Left hindlimb (tissue), 1 donor: ENCODE results near the gene NAT9.

Experiments
- DNase-seq: peaks from one replicate; pipeline ENCODE4 v3.0.0-alpha.2; 2018

NAT9 gene

DNA sequence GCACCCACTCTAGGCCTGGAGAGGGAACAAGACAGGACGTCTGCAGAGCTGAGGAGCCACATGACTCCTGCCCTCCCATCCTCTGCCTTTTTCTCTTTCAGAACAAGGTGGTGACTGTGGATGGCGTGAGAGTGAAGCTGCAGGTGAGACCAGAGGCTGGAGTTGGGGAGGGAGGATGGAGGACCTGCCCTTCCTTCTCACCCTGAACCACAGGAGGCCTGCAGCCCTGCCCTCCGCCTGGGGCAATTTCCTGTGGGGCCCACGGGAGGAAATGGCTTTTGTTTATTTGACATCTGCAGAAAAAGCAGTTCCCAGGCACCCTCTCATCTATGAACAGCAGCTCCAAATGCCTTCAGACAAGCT lies 34.0 kb downstream of the NAT9 start:
- DNase-seq, result no peak

DNA sequence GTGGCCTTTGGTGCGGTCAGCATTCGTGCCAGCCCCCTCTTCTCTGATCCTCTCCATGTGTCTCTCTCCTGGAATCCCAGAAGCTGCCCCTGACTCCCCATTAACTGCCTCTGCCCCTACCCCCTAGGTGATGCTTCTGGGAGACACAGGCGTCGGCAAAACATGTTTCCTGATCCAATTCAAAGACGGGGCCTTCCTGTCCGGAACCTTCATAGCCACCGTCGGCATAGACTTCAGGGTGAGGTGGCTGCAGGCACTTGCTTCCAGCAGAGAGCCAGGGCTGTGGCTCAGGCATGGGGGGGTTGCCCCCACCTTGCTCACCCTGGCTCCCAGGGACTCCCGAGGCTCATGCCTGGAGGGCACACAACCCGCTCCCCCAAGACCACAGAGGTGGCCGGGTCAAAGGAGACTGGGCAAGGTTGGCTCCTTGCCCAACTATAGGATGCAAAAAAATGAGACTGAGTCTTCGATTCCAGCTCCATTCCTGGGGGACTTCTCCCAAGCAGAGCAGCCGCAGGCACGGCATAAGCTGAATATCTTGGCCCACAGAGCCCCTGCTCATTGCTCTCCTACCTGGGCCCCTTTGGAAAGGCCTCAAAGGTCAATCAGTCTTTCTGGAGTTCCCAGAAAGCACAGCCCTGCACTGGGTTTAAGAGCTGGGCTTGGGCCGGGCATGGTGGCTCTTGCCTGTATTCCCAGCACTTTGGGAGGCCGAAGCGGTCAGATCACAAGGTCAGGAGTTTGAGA lies 35.3 kb downstream of the NAT9 start:
- DNase-seq, result no peak

DNA sequence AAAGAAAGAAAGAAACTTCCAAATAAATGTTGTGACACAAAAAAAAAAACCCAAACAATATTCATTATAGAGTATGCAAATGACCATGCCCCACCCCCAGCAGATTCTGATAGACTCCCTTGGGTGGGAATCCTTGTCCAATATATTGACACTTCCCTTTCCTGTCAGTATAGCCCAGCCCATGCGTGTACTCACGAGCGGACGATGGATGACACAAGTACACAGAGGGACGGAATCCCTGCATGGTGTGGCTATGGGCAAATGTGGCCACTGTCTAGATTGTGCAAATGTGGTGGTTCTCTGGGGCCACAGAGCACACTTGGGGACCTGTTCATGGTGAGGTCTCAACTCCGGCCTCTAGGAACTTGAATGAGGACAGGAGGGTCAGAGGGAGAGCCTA lies 36.0 kb downstream of the NAT9 start:
- no peak for DNase-seq

DNA sequence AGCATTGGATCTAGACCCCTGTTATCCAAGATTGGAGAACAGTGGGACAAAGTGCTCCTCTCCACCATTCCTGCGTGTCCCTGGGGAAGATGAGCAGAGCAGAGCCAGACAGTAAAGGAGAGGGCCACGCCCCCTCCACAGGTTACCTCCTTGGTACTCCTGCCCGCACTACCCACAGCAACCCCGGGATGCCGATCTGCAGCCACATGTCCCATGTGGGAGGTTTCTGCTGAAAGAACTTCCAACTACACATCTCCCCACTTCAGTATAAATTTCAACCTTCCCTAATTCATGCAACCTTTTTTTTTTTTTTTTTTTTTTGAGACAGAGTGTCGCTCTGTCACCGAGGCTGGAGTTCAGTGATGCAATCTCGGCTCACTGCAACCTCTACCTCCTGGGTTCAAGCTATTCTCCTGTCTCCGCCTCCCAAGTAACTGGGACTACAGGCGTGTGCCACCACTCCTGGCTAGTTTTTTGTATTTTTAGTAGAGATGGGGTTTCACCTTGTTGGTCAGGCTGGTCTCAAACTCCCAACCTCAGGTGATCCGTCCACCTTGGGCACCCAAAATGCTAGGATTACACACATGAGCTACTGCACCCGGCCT lies 36.8 kb downstream of the NAT9 start:
- DNase-seq, result no peak

DNA sequence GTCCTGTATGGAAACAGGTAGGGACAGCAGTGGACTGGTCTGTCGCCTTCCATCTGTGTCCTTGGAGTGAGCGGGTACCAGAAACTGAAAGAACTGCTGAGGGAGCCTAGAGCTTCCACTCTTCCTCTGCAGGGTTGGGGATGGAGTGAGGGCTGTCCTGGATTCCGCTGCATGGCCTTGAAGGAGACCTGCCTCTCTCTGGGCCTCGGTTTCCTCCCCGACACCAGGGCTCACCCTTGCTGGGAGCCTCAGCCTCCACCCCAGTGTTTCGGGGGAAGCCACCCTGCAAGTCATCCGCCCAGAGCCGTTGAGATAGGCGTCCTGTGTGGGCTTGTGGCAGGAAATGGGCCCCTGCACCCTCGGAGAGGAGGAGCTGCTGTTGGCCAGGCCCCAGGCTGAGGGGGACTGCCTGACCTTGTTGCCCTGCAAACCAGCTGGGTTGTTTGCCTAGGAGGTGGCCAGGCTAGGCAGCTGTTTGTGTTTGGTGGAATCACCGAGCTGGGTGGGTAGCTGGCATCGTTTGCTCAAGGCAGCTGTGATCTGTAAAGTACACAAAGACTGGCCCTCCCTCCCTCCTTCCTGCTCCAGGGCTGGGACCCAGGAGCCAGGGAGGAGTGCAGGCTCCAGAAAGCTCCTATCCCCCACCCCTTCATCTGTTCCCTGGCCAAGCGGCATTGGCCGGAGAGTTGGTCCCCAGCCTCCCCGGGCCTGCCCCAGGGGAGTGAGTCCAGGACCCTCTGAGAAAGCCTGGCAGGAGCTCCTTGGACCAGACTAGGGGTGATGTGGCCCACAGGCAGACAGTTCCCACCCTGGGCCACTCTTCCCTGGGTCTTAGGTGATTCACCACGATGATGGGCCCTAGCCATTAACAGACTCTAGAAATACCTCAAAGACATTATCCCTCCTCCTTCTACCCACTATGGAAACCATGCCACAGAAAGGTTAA lies 37.8 kb downstream of the NAT9 start:
- DNase-seq, result no peak

DNA sequence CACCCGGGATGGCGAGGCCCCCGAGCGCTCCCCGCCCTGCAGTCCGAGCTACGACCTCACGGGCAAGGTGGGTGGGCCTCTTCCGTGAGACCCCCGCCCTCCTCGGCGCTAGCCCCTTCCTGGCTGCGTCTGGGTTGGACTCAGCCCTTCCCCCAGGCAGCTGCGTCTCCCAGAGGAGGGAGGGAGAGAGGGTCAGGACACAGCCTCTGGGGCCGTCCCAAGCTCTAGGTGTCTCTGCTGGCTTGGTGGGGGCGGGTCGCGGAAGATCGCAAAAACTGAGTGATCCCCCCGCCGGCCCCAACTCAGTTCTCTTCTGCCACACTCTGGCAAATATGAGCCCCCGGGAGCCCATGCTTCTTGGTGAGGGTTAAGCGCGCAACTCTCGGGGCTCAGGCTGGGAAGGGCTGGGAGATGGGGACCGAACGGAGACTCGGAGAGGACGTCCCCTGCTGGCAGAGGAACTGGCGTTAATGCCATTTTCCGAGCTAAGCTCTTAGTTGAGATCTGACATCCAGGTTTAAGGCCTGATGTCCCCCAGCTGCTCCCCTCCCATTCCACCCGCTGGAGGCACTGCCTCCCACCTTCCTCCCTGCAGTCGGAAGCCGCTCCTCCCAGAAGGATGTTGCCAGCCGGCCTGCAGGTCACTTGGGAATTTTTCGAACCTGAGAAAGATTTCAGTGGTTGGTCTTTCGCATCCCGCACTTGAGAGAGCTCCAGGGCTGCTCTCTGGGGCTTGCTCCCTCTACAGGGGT lies 38.7 kb downstream of the NAT9 start:
- DNase-seq, result no peak

DNA sequence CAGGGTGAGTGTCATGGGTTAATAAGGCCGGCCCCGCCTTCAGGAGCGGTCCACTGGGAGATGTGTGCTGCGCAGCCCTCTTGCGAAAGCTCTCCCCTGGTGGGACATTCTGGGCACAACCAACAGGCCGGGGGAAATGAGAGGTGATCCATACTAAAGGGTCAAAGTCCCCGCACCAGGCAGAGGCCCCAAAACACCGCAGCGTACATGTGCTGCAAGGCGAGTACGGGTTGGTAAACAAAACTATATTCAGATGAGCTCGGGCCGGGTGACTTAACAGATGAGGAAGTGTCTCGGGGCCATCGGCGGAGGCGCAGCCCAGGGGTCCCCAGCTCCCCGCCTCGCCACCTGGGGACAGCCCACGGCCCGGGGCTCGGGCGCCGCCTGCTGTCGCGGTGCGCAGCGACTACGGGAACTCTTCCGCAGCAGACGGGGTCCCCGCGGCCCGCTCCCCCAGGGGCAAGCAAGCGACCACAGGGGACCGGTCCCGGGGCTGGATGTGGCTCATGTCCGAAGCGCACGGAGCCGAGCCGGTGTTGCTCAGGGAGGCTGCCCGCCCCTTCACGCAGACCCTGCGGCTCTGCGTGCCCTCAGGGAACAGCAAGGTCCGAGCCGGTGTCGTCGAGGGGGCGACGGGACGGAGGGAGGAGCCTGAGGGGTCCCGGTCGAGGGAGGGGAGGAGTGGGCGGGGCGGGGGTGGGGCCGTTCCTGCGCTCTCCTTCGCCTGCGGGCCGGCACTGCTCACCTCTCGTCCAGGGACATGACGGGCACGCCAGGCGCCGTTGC lies 39.4 kb downstream of the NAT9 start, which contains the start of gene RAB37:
RAB37 (plus strand) TSS at position 744 of the 786 bp plus-strand sequence; CDS start at position 761, 17 bp downstream.
- DNase-seq, result no peak

DNA sequence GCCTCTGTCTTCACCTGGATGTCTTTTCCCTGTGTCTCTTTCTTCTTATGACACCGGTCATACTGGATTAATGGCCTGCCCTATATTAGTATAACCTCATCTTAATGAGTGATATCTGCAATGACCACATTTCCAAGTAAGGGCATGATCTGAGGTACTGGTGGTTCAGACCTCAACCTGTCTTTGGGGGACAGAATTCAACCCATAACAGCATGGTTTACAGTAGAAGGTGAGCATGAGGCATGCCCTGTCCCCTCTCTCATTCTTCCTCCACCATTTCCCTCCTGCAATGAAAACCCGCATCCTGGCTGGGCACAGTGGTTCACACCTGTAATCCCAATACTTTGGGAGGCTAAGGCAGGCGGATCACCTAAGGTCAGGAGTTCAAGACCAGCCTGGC lies 41.9 kb downstream of the NAT9 start:
- no peak for DNase-seq

DNA sequence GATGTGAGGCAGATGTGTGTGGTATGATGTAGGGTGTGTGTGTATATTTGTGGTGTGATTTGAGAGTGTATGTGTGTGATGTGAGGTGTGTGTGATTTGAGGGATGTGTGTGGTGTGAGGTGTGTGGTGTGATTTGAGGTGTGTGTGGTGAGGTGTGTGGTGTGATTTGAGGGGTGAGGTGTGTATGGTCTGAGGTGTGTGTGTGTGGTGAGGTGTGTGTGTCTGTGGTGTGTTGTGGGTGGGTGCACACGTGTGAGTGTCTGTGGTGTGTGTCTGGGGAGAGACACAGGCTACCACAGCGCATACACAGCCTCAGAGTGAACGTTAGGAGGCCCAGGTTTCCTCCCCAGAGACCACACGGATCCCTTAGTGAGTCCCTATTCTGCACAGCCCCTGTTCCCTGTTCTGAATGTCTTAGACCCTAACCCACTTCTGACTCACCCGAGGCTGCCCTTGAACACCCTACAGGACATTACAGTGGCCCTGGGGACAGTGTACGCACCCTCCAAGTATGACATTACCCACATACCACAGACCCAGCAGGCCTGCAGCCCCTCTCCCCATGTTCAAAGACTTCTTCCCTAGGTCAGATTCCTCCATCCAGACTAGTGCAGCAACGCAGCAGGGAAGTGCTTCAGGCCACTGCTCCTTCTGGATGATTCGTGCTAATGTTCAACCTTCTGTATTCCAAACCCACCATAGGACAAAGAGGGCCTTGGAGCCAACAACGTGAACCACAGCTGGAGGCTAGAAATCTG lies 42.6 kb downstream of the NAT9 start:
- DNase-seq, result no peak

DNA sequence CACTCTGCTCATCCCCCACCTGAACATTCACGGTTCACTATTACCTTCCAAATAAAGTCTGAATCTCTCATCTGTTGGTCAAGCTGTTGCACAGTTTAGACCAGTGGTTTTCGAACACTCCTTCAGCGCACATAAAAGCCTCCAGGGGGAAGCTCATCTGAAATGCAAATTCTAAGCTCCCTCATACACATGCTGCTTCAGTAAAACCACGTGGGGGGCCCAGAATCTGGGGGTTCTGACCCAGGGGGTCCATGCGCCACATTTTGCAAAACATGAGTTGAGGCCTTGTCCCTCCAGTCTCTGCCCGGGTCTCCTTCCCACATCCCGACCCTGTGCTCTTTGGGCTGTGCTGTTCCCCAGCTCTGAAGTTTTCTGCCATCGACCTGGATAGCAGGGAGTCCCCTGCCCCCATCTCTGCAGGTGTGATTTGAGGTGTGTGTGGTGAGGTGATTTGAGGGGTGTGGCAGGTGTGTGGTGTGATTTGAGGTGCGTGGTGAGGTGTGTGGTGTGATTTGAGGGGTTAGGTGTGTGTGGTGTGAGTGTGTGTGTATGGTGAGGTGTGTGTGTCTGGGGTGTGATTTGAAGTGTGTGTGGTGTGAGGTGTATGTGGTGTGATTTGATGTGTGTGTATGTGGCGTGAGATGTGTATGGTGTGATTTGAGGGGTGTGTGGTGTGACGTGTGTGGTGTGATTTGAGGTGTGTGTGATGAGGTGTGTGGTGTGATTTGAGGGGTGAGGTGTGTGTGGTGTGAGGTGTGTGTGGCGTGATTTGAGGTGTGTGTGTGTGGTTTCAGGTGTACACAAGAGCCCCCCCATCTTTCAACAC lies 43.9 kb downstream of the NAT9 start:
- DNase-seq, result no peak

DNA sequence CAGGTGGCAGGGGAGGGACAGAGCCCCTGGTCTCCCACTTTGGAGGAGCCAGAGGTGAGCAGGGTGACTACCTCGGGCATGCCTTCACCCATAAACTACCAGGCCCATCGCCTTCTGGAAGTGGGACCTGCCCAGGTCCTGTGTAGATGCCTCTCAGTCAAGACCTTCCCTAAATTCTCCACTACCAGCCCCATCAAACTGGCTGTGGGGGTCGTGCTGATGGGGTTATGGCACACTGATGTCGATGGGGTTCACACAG lies 44.9 kb downstream of the NAT9 start:
- no peak for DNase-seq

DNA sequence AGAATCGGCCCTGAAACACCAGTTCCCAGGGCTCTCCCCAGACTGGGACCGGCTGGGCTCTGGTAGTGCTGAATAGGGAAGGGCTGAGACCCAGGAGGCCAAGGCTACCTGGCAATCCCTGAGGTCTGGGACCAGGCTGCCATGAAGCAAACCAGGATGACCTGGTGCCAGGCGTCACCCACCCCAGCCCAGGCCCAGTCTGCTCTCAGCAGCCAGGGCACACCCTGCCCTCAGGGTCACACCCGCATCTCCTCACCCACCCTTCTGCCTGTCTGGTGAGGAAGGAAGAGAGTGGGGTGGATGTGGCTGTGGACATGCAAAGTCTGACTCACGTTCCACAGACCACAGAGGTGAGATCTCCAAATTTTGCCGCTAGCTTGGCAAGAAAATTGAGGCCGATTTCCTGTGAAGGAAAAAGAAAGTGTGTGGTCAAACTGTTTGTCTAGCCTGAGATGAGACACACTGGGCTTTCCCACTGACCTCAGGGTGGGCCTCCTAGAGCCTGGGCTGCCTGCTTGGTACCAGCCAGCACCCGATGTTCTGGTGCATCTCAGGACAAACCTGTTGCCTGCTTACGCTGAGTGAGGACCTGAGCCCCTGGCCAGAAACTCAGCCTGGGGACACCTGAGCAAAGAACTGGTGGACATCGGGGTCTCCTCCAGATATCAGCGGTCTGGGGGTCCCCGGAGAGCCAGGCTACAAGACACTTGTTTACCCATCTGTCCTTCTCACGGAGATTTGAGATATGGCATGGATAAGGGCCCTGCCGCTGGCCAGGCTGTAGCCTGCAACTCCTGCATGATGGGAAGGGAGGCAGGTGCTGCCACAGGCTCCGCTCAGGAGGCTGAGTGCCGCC lies 45.4 kb downstream of the NAT9 start:
- no peak for DNase-seq

DNA sequence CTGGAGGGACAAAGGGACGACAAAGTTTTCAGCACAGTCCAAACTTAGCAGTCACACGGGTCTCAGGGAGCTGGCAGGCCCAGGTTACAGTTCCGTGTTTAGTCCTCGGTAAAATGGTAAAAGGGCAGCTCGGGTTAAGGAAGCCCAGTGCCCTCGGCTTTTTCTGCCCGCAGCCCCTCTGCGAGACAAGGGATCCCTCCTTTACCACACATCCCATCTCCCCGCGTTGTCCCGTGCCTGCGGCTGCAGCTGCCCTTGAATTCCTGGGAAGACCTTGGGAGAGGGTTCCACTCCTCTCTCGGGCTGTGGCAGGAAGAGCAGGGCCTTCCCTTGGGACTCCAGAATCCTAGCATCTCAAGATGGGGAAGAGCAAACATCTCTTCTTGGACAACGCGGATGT lies 46.3 kb downstream of the NAT9 start:
- DNase-seq, result no peak

DNA sequence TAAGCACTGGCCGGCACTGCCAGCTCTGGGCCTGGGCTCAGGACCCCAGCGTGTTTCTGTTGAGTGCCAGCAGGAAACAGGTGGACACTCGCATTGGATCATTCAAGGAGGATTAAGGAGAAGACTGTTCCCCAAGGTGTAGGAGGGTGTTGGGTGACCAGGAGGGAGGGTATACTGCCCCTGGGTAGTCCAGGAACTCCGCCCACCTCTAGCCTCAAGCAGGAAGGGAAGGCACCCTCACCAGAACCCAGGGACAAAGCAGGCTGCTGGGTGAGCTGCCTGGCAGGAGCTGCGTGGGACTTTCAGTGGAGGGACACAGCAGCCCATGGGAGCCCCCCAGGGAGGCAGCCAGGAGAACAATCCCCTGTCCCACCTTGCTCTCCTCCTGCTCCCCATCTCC lies 46.8 kb downstream of the NAT9 start:
- DNase-seq, result no peak

DNA sequence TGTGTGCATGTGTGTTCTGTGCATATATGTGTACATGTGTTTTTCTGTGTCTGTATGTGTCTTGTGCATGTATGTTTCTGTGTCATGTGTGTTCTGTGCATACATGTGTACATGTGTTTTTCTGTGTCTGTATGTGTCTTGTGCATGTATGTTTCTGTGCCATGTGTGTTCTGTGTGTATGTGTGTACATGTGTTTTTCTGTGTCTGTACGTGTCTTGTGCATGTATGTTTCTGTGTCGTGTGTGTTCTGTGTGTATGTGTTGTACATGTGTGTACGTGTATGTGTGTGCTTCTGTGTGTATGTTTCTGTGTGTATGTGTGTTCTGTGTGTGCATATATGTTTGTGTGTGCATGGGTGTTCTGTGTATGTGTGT lies 47.5 kb downstream of the NAT9 start:
- DNase-seq, result no peak

DNA sequence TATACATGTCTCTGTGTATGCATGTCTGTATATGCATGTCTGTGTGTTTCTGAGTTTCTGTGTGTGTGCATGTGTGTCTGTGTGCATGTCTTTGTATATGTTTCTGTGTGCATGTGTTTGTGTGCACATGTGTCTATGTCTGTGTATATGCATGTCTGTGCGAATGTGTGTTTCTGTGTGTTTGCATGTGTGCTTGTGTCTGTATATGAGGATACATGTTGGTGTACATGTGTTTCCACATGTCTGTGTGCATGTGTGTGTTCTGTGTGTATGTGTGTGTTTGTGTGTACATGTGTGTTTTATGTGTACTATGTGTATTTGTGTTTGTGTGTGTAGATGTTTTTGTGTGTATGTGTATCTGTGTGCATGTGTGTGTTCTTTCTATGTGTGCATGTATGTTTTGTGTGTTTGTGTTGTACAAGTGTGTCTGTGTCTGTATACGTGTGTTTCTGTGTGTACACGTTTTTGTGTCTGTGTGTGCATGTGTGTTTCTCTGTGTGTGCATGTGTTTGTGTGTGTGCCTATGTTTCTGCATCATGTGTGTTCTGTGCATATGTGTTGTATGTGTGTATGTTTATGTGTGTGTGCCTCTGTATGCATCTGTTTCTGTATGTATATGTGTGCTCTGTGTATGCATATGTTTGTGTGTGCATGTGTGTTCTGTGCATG lies 48.0 kb downstream of the NAT9 start:
- DNase-seq, result no peak

DNA sequence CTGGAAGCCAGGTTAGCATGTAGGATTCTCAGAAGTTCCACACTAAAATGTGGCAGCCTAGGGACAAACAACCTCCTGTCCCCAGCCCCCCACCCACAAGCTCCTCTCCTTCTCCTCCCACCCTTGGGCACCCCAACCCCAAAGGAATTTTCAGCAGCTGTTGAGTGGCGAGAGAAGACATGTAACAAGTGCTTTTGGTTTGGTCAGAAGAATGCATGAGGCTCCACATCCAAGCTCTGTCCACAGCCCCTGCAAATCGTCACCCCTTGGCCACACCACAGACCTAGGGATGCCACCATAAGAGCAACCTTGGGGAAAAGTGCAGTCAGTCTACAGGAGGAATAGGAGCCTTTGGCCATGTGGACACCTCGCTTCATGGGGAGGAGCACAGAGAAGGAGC lies 51.0 kb downstream of the NAT9 start:
- no peak for DNase-seq

DNA sequence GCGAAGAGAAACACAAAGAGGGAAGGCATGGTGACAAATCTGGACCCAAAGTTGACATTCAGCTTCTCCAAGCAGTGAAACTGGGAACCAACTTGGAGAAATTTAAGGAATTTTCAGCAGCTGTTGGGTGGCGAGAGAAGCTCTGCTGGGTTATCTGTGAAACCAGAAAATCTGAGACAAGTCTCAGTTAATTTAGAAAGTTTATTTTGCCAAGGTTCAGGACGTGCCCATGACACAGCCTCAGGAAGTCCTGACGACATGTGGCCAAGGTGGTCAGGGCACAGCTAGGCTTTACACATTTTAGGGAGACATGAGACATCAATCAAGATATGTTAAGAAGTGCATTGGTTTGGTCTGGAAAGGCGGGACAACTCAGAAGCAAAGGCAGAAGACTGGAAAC lies 52.3 kb downstream of the NAT9 start:
- DNase-seq, result no peak

DNA sequence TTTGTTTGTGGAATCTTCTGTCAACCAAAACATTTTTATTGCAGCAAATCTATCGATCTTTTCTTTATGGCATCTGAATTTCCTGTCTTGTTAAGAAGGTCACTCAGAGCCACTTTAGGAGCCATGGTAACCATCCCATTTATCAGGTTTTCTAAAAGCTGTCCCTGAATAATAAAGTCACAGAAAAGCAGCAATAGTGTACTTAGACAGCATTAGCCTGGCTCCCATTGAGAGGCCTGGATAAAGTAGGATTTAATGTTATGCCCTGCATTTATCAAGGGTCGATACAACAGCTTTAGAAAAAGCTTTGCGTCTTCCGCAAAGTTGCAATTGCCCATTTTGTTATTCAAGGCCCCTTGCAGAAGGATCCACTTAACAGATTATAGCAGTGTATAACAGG lies 53.4 kb downstream of the NAT9 start:
- DNase-seq, result no peak
